NCI-H2196 (cell line): ENCODE results near the gene AKNAD1.

ENCODE experiments used
- DNase-seq: peaks from one replicate; lab custom pipeline; 2025; ENCODE audit not compliant: unreplicated experiment; lab: John Stamatoyannopoulos, UW

AKNAD1 gene

GRCh38 chr1:108831225-108831624 is 25.7 kb downstream of the AKNAD1 start:
- no peak for DNase-seq

GRCh38 chr1:108830119-108831008 is 26.5 kb downstream of the AKNAD1 start:
- DNase-seq: peak; percentile 56

GRCh38 chr1:108829498-108829916 is 27.4 kb downstream of the AKNAD1 start:
- DNase-seq: peak; percentile 85

GRCh38 chr1:108828074-108828961 is 28.6 kb downstream of the AKNAD1 start:
- DNase-seq: peak; percentile 76

- no peak for DNase-seq
These were observed 30.7 kb downstream of the AKNAD1 start for GRCh38 chr1:108826081-108826635.

- DNase-seq: no peak
These were observed 32.8 kb downstream of the AKNAD1 start for GRCh38 chr1:108824051-108824450.

- no peak for DNase-seq
These were observed 33.3 kb downstream of the AKNAD1 start for GRCh38 chr1:108823632-108824031.

GRCh38 chr1:108819878-108820277 is 37.0 kb downstream of the AKNAD1 start:
- no peak for DNase-seq

- DNase-seq: no peak
These were observed 39.1 kb downstream of the AKNAD1 start for GRCh38 chr1:108817811-108818210.

GRCh38 chr1:108817016-108817415 is 39.9 kb downstream of the AKNAD1 start:
- DNase-seq: no peak

- peak; percentile 75 for DNase-seq
These were observed 40.6 kb downstream of the AKNAD1 start for GRCh38 chr1:108816049-108816893.

GRCh38 chr1:108815566-108815965 is 41.3 kb downstream of the AKNAD1 start:
- DNase-seq: no peak

GRCh38 chr1:108814343-108815125 is 42.4 kb downstream of the AKNAD1 start:
- DNase-seq: no peak

GRCh38 chr1:108813326-108813725 is 43.6 kb downstream of the AKNAD1 start:
- DNase-seq: no peak

GRCh38 chr1:108811611-108812010 is 45.3 kb downstream of the AKNAD1 start:
- no peak for DNase-seq

- DNase-seq: no peak
These were observed 48.5 kb downstream of the AKNAD1 start for GRCh38 chr1:108808438-108808837.

- no peak for DNase-seq
These were observed 53.3 kb downstream of the AKNAD1 start for GRCh38 chr1:108803548-108803947.

- no peak for DNase-seq
These were observed 55.8 kb downstream of the AKNAD1 start for GRCh38 chr1:108801101-108801500.

GRCh38 chr1:108799001-108799400 is 57.9 kb downstream of the AKNAD1 start:
- DNase-seq: no peak

- no peak for DNase-seq
These were observed 64.5 kb downstream of the AKNAD1 start for GRCh38 chr1:108792420-108792819.
